Right lobe of liver (tissue), 4 donors: ENCODE measurements around the gene GALNT11.

ENCODE experiments used
- POLR2A ChIP-seq: fragments of 450-650 bp; IDR thresholded peaks from one replicate; pipeline ENCODE4 v1.6.1; 2017; ENCODE audit warnings: antibody characterized with exemption, mild to moderate bottlenecking
- TF ChIP-seq, protein P1 (sequence below), 4 donors: fragments of 200-600 bp in 3 of 4; fragments of 450-650 bp in 1 of 4; IDR thresholded peaks; one replicate each; pipeline versions ENCODE4 v1.5.1 to v1.8.0; 2016 to 2022; ENCODE audit warnings: antibody characterized with exemption in 4 of 4, mild to moderate bottlenecking in 2 of 4
- donor health status: DM: no; HTN: no; CAD: no.
- donor health status: DM: no; HTN: no; CAD: no.
- donor health status: DM: no; HTN: yes; CAD: no.

DNA sequence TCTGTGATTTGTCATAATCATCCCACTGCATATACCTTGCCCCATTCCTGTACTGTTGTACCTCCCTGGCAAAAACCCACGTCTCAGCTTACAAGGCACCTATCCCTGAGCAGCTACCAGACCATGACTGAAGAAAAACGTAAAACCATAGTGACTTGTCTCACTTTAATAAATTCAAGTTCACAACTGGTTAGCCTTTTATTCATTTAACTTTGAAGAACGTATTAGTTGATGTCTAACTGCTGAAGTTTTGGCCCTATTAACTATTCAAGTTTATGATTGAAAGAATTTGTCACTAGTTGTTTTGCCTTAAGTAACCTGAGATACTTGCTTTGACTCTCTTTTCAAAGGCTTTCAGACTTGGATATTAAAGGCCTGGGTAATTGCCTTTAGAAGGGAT is 59.7 kb downstream of the GALNT11 start:
- no peak for TF ChIP-seq POLR2A
- TF ChIP-seq, protein P1, sequence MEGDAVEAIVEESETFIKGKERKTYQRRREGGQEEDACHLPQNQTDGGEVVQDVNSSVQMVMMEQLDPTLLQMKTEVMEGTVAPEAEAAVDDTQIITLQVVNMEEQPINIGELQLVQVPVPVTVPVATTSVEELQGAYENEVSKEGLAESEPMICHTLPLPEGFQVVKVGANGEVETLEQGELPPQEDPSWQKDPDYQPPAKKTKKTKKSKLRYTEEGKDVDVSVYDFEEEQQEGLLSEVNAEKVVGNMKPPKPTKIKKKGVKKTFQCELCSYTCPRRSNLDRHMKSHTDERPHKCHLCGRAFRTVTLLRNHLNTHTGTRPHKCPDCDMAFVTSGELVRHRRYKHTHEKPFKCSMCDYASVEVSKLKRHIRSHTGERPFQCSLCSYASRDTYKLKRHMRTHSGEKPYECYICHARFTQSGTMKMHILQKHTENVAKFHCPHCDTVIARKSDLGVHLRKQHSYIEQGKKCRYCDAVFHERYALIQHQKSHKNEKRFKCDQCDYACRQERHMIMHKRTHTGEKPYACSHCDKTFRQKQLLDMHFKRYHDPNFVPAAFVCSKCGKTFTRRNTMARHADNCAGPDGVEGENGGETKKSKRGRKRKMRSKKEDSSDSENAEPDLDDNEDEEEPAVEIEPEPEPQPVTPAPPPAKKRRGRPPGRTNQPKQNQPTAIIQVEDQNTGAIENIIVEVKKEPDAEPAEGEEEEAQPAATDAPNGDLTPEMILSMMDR (IDR thresholded peaks at IDR 0.05): no peak
